Measurements from ENCODE around the gene FRMD6. TPM values are rescaled to one million over a fixed set of nuclear protein-coding genes. Genes with fewer than 3 reads are reported as not detected.

The FRMD6 gene
- total RNA-seq: 10 to 100 TPM; 10.2 to 11.2 TPM

- H3K36me3 ChIP-seq (replicated peaks in 1 of 2; ENCODE audit: insufficient read depth in 1 of 2, low read depth in 2 of 2): no peaks in the 10 kb centered on the region
- WGBS, 2 donors: 0 to 1% methylated on average over 22 to 80 of the region's 86 CpGs
These were observed at the start of gene FRMD6 for GRCh38 chr14:51651388-51652167. TSS of gene FRMD6 (plus strand) at chr14:51651910. CDS start at chr14:51689837, 37,927 bp downstream.

GRCh38 chr14:51602310-51602709, 49.4 kb upstream of the FRMD6 start:
- ATAC-seq: no peak
- intact Hi-C loops (cut with DNase I): no loop called here
- no peak for TF ChIP-seq POLR2A (IDR thresholded peaks at IDR 0.05)
- TF ChIP-seq CTCF (IDR thresholded peaks at IDR 0.05): no peak

More at GRCh38 chr14:51651388-51652167, at the start of gene FRMD6:
- Histone ChIP-seq H3K27ac (peak within 1 kb of the TSS; percentile 95 to 98 (median 96)), H3K4me3 (peak within 1 kb of the TSS; percentile 93 to 97), H3K4me1 (peaks cover 19% of the 10 kb centered on the region), H3K9me3 (no peaks in the 10 kb centered on the region), H3K27me3 (no peaks in the 10 kb centered on the region)
- intact Hi-C loops (cut with DNase I): no loop called here
- ATAC-seq (peak; percentile 91), DNase-seq (peak; percentile 79 to 84 (median 82))
- TF ChIP-seq POLR2A (IDR thresholded peaks at IDR 0.05) (peak; percentile 74 to 84 (median 80)), CTCF (IDR thresholded peaks at IDR 0.05) (peak; percentile 75 to 91 (median 83))

GRCh38 chr14:51603495-51603894, 48.2 kb upstream of the FRMD6 start:
- 75 to 83% methylated on average over 3 of the region's 3 CpGs for WGBS, 2 donors
- Histone ChIP-seq H3K36me3 (replicated peaks in 1 of 2; ENCODE audit: insufficient read depth in 1 of 2, low read depth in 2 of 2) (no peaks in the 10 kb centered on the region), H3K4me1 (no peaks in the 10 kb centered on the region), H3K9me3 (no peaks in the 10 kb centered on the region), H3K27ac (no peak overlapping the region), H3K4me3 (no peak overlapping the region), H3K27me3 (no peaks in the 10 kb centered on the region)
- TF ChIP-seq POLR2A (IDR thresholded peaks at IDR 0.05) (no peak), CTCF (IDR thresholded peaks at IDR 0.05) (no peak)
- ATAC-seq (no peak), DNase-seq (no peak)
- intact Hi-C loops (cut with DNase I): no loop called here

More at GRCh38 chr14:51602310-51602709, 49.4 kb upstream of the FRMD6 start:
- H3K4me1 ChIP-seq: no peaks in the 10 kb centered on the region
- H3K9me3 ChIP-seq: no peaks in the 10 kb centered on the region
- no peak for DNase-seq
- no peaks in the 10 kb centered on the region for H3K27me3 ChIP-seq
- H3K4me3 ChIP-seq: no peak overlapping the region
- no peaks in the 10 kb centered on the region for H3K36me3 ChIP-seq (replicated peaks in 1 of 2; ENCODE audit: insufficient read depth in 1 of 2, low read depth in 2 of 2)
- H3K27ac ChIP-seq: no peak overlapping the region

GRCh38 chr14:51604073-51604472, 47.6 kb upstream of the FRMD6 start:
- TF ChIP-seq CTCF (IDR thresholded peaks at IDR 0.05) (no peak), POLR2A (IDR thresholded peaks at IDR 0.05) (no peak)
- intact Hi-C loops (cut with DNase I): no loop called here
- no peaks in the 10 kb centered on the region for H3K9me3 ChIP-seq
- ATAC-seq: no peak
- 70 to 84% methylated on average over 4 of the region's 4 CpGs for WGBS, 2 donors
- no peaks in the 10 kb centered on the region for H3K36me3 ChIP-seq (replicated peaks in 1 of 2; ENCODE audit: insufficient read depth in 1 of 2, low read depth in 2 of 2)
- no peaks in the 10 kb centered on the region for H3K4me1 ChIP-seq
- H3K27ac ChIP-seq: no peak overlapping the region
- H3K4me3 ChIP-seq: no peak overlapping the region
- no peaks in the 10 kb centered on the region for H3K27me3 ChIP-seq
- no peak for DNase-seq

GRCh38 chr14:51605575-51605974, 46.1 kb upstream of the FRMD6 start:
- Histone ChIP-seq H3K4me3 (no peak overlapping the region), H3K36me3 (replicated peaks in 1 of 2; ENCODE audit: insufficient read depth in 1 of 2, low read depth in 2 of 2) (no peaks in the 10 kb centered on the region), H3K27ac (no peak overlapping the region), H3K4me1 (no peaks in the 10 kb centered on the region), H3K27me3 (no peaks in the 10 kb centered on the region), H3K9me3 (no peaks in the 10 kb centered on the region)
- TF ChIP-seq POLR2A (IDR thresholded peaks at IDR 0.05) (no peak), CTCF (IDR thresholded peaks at IDR 0.05) (no peak)
- no peak for DNase-seq
- intact Hi-C loops (cut with DNase I): no loop called here
- ATAC-seq: no peak
- WGBS, 2 donors: 55 to 62% methylated on average over 2 of the region's 2 CpGs
